ENCODE measurements around the gene PLCD3. TPM values are rescaled to one million over a fixed set of nuclear protein-coding genes. Genes with fewer than 3 reads are reported as not detected.

Gene PLCD3

DNA sequence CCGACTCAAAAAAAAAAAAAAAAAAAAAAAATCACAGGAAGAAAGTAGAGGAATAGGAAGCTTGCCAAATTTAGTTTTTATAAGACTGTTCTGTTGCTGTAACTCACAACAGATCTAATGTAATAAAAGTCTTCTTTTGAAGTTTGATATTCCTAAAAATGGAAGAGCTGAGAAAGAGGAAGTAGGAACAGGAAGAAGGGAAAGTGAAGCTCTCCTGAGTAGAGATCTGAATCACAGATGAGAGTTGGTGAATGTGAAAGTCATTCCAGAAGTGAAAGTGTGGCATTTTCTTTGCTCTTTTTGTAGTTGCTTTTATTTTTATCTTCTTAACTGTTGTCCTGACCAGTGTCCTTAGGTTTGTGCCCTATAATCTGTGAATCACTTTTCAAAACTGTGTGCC, 69.1 kb downstream of the PLCD3 start:
- no CpG with 5 or more reads among the region's 1 CpG for WGBS (ENCODE audit: extremely low coverage, insufficient coverage, low lambda C conversion rate)
- Histone ChIP-seq H3K79me1 (ENCODE audit: low read length) (peaks cover 6% of the 10 kb centered on the region), H3K4ac (ENCODE audit: low read depth, low read length) (no peak overlapping the region), H3K4me1 (ENCODE audit: control insufficient read depth, low read depth, low read length) (no peaks in the 10 kb centered on the region), H2AK5ac (ENCODE audit: low read length) (no peak overlapping the region), H4K8ac (ENCODE audit: low read depth, low read length) (no peak overlapping the region), H3K27me3 (ENCODE audit: insufficient read depth, low read length, poor library complexity) (no peaks in the 10 kb centered on the region), H3K4me2 (ENCODE audit: low read length) (no peak overlapping the region), H4K5ac (ENCODE audit: low read length) (no peak overlapping the region), H3K23ac (ENCODE audit: low read length) (no peak overlapping the region), H3K4me3 (ENCODE audit: low read length) (no peak overlapping the region), H2BK5ac (ENCODE audit: low read length) (no peak overlapping the region), H3K36me3 (ENCODE audit: control insufficient read depth, insufficient read depth, low read length) (no peaks in the 10 kb centered on the region), H3K9ac (ENCODE audit: low read length) (no peak overlapping the region), H3K18ac (ENCODE audit: low read length) (no peak overlapping the region), H2BK120ac (ENCODE audit: low read depth, low read length) (no peak overlapping the region), H3K56ac (ENCODE audit: low read length) (no peak overlapping the region), H3K27ac (ENCODE audit: low read depth, low read length) (no peak overlapping the region), H2BK15ac (replicated peaks; ENCODE audit: low read depth) (no peak overlapping the region), H3K79me2 (ENCODE audit: control insufficient read depth, insufficient read depth, low read length) (peaks cover 35% of the 10 kb centered on the region)
- DNase-seq = no peak

DNA sequence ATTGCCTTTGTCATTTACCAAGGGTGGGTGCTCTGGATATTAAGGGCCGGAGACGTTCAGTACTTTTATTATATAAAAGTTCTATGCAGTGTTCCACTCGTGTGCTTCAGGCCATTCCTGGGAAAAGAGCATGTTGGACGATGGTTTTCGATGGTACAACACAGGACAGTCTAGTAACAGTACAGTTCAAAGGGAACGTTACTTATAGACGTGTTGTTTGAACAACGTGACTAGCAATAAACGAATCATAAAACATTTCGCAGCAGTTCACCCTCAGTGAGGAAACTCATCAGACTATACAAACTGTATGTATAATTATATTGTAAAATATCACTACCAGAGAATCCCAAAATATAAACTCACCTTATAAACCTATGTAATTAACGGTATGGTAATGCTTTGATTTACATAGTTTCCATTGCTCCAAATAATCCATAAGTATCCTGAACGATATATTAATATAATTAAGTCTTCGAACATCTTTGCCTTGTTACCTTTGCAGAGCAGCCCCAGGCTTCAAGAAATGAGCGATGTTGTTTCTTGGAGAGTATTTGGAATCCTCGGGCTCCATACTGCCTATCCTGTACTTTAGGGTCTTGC, 70.6 kb downstream of the PLCD3 start:
- Histone ChIP-seq H3K4ac (ENCODE audit: low read depth, low read length) (no peak overlapping the region), H3K27ac (ENCODE audit: low read depth, low read length) (no peak overlapping the region), H3K4me2 (ENCODE audit: low read length) (peak overlapping the region; percentile 91), H4K5ac (ENCODE audit: low read length) (peak overlapping the region; percentile 68), H2BK120ac (ENCODE audit: low read depth, low read length) (no peak overlapping the region), H3K79me2 (ENCODE audit: control insufficient read depth, insufficient read depth, low read length) (peaks cover 32% of the 10 kb centered on the region), H3K27me3 (ENCODE audit: insufficient read depth, low read length, poor library complexity) (no peaks in the 10 kb centered on the region), H2BK15ac (replicated peaks; ENCODE audit: low read depth) (no peak overlapping the region), H4K8ac (ENCODE audit: low read depth, low read length) (no peak overlapping the region), H2AK5ac (ENCODE audit: low read length) (peak overlapping the region; percentile 96), H3K18ac (ENCODE audit: low read length) (no peak overlapping the region), H2BK5ac (ENCODE audit: low read length) (no peak overlapping the region), H3K9ac (ENCODE audit: low read length) (peak overlapping the region; percentile 98), H3K79me1 (ENCODE audit: low read length) (peaks cover 6% of the 10 kb centered on the region), H3K4me3 (ENCODE audit: low read length) (peak overlapping the region; percentile 100), H3K36me3 (ENCODE audit: control insufficient read depth, insufficient read depth, low read length) (no peaks in the 10 kb centered on the region), H3K4me1 (ENCODE audit: control insufficient read depth, low read depth, low read length) (no peaks in the 10 kb centered on the region), H3K23ac (ENCODE audit: low read length) (no peak overlapping the region), H3K56ac (ENCODE audit: low read length) (peak overlapping the region; percentile 91)
- DNase-seq = no peak
- WGBS (ENCODE audit: extremely low coverage, insufficient coverage, low lambda C conversion rate) = no CpG with 5 or more reads among the region's 15 CpGs

DNA sequence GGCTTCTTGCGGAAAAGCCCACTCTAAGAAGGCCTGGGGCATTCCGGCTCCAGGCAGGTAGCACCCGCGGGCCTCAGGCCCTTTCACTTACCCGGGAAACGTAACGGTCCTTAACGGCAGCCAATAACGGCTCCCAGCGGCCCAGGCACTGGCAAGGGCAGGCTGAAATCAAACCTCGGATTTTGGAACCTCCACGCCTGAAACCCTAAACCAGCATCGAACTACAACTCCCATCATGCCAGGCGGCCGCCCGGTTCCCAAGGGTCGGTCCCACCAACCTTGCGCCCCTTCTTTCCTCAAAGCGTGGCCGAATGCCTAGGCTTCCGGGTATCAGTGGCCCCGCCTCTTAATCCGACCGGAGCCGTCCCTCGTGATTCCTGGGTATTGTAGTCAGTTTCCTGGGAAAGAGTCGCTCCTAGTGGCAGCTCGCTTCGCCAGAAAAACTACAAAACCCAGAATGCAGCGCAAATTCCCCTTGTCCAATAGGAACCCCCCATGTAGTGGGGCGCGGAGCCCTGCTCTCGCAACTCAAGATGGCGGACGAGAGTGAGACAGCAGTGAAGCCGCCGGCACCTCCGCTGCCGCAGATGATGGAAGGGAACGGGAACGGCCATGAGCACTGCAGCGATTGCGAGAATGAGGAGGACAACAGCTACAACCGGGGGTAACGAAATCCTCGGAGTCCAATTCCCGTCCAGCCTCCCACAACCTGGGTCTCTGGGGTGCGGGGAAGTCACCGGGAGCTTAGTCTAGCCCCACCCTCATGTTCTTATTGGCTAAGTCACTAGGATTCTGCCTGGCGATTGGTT, 71.3 kb downstream of the PLCD3 start, which contains the start of gene NMT1:
Gene NMT1 (plus strand): TSS at position 521 of the 809 bp plus-strand sequence. CDS start 13 bp downstream, at position 534.
- H3K18ac ChIP-seq (ENCODE audit: low read length) = peak within 1 kb of the TSS; percentile 47
- peak within 1 kb of the TSS; percentile 96 for H2AK5ac ChIP-seq (ENCODE audit: low read length)
- H3K27me3 ChIP-seq (ENCODE audit: insufficient read depth, low read length, poor library complexity) = no peaks in the 10 kb centered on the region
- no peak within 1 kb of the TSS for H2BK120ac ChIP-seq (ENCODE audit: low read depth, low read length)
- H3K4me3 ChIP-seq (ENCODE audit: low read length) = peak within 1 kb of the TSS; percentile 100
- H3K56ac ChIP-seq (ENCODE audit: low read length) = peak within 1 kb of the TSS; percentile 100
- peak within 1 kb of the TSS; percentile 86 for H4K5ac ChIP-seq (ENCODE audit: low read length)
- H2BK15ac ChIP-seq (replicated peaks; ENCODE audit: low read depth) = no peak within 1 kb of the TSS
- peaks cover 6% of the 10 kb centered on the region for H3K79me1 ChIP-seq (ENCODE audit: low read length)
- WGBS (ENCODE audit: extremely low coverage, insufficient coverage, low lambda C conversion rate) = no CpG with 5 or more reads among the region's 50 CpGs
- H3K27ac ChIP-seq (ENCODE audit: low read depth, low read length) = peak within 1 kb of the TSS; percentile 63
- H3K9ac ChIP-seq (ENCODE audit: low read length) = peak within 1 kb of the TSS; percentile 98
- no peaks in the 10 kb centered on the region for H3K36me3 ChIP-seq (ENCODE audit: control insufficient read depth, insufficient read depth, low read length)
- peak within 1 kb of the TSS; percentile 48 for H3K23ac ChIP-seq (ENCODE audit: low read length)
- no peak within 1 kb of the TSS for H4K8ac ChIP-seq (ENCODE audit: low read depth, low read length)
- peak within 1 kb of the TSS; percentile 96 for H2BK5ac ChIP-seq (ENCODE audit: low read length)
- no peaks in the 10 kb centered on the region for H3K4me1 ChIP-seq (ENCODE audit: control insufficient read depth, low read depth, low read length)
- DNase-seq = peak; percentile 100
- H3K4me2 ChIP-seq (ENCODE audit: low read length) = peak within 1 kb of the TSS; percentile 91
- peak within 1 kb of the TSS; percentile 21 for H3K4ac ChIP-seq (ENCODE audit: low read depth, low read length)
- peaks cover 31% of the 10 kb centered on the region for H3K79me2 ChIP-seq (ENCODE audit: control insufficient read depth, insufficient read depth, low read length)

DNA sequence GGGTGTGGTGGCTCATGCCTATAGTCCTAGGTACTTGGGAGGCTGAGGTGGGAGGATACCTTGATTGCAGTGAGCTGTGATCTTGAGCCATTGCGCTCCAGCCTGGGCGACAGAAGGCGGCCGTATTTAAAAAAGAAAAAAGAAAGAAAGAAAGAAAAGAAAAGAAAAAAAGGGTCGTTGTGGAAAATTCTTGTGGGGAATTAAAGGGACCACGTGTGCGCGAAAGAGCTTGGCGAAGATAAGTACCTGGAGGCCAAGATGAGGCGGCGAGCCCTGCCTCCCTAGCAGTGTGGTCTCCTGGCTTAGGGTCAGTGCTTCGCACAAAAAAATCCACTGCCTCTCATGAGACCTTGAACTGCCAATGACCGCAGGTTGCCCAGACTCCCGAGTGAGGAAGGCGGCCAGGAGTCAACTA, 71.9 kb downstream of the PLCD3 start:
- WGBS (ENCODE audit: extremely low coverage, insufficient coverage, low lambda C conversion rate) = no CpG with 5 or more reads among the region's 15 CpGs

More for the DNA sequence above, 71.9 kb downstream of the PLCD3 start:
- no peak overlapping the region for H2BK120ac ChIP-seq (ENCODE audit: low read depth, low read length)
- peaks cover 28% of the 10 kb centered on the region for H3K79me2 ChIP-seq (ENCODE audit: control insufficient read depth, insufficient read depth, low read length)
- no peaks in the 10 kb centered on the region for H3K27me3 ChIP-seq (ENCODE audit: insufficient read depth, low read length, poor library complexity)
- H3K9ac ChIP-seq (ENCODE audit: low read length) = peak overlapping the region; percentile 82
- peak overlapping the region; percentile 89 for H3K4me3 ChIP-seq (ENCODE audit: low read length)
- peak overlapping the region; percentile 47 for H3K18ac ChIP-seq (ENCODE audit: low read length)
- peak overlapping the region; percentile 96 for H3K56ac ChIP-seq (ENCODE audit: low read length)
- peak overlapping the region; percentile 82 for H3K4me2 ChIP-seq (ENCODE audit: low read length)
- H3K36me3 ChIP-seq (ENCODE audit: control insufficient read depth, insufficient read depth, low read length) = no peaks in the 10 kb centered on the region
- no peak overlapping the region for H4K5ac ChIP-seq (ENCODE audit: low read length)
- no peak overlapping the region for H2AK5ac ChIP-seq (ENCODE audit: low read length)
- peak overlapping the region; percentile 29 for H3K23ac ChIP-seq (ENCODE audit: low read length)
- H3K4ac ChIP-seq (ENCODE audit: low read depth, low read length) = peak overlapping the region; percentile 21
- peak overlapping the region; percentile 63 for H3K27ac ChIP-seq (ENCODE audit: low read depth, low read length)
- H4K8ac ChIP-seq (ENCODE audit: low read depth, low read length) = no peak overlapping the region
- DNase-seq = no peak
- no peak overlapping the region for H2BK15ac ChIP-seq (replicated peaks; ENCODE audit: low read depth)
- H3K4me1 ChIP-seq (ENCODE audit: control insufficient read depth, low read depth, low read length) = no peaks in the 10 kb centered on the region
- peaks cover 6% of the 10 kb centered on the region for H3K79me1 ChIP-seq (ENCODE audit: low read length)
- no peak overlapping the region for H2BK5ac ChIP-seq (ENCODE audit: low read length)

Small RNA genes lying within 50 kb of the gene (small RNA-seq; reads per million reads assigned to genes)
- gene MIR6784 (ENCODE audit: insufficient read depth) = not detected
- not detected for gene RF00019 (ENCODE audit: insufficient read depth)

Data from mesendoderm (in vitro differentiated cells).